Lower lobe of right lung (tissue), 2 donors: ENCODE results near the gene ABCA1. TPM values are rescaled to one million over a fixed set of nuclear protein-coding genes. Genes with fewer than 3 reads are reported as not detected.

ENCODE experiments used
- ATAC-seq, 2 donors: fragments of 200-7000 bp; cut with Tn5 transposase; one replicate each; pipeline ENCODE4 v1.9.1; 2020 to 2022; ENCODE audit warnings: mild to moderate bottlenecking in 2 of 2, moderate library complexity in 2 of 2
- DNase-seq: peaks from one replicate; pipeline ENCODE4 v3.0.0-alpha.2; 2020
- H3K27ac ChIP-seq: fragments of 200-600 bp; one replicate; pipeline ENCODE4 v1.8.0; 2022
- H3K27me3 ChIP-seq: fragments of 200-600 bp; one replicate; pipeline ENCODE4 v1.8.0; 2022; ENCODE audit warnings: low read depth
- H3K36me3 ChIP-seq: fragments of 200-600 bp; one replicate; pipeline ENCODE4 v1.8.0; 2022; ENCODE audit warnings: mild to moderate bottlenecking
- H3K4me1 ChIP-seq: fragments of 200-600 bp; one replicate; pipeline ENCODE4 v1.8.0; 2022
- H3K4me3 ChIP-seq: fragments of 200-600 bp; one replicate; pipeline ENCODE4 v1.8.0; 2022; ENCODE audit warnings: mild to moderate bottlenecking
- H3K9me3 ChIP-seq: fragments of 200-600 bp; one replicate; pipeline ENCODE4 v1.8.0; 2022
- CTCF ChIP-seq: fragments of 200-600 bp; IDR thresholded peaks from one replicate; pipeline ENCODE4 v1.8.0; 2022; ENCODE audit warnings: antibody characterized with exemption, mild to moderate bottlenecking
- intact Hi-C: fragments of 100-400 bp; cut with DNase I; formaldehyde crosslinking; loops from one replicate; pipeline ENCODE4 v1.11.0; 2022
- total RNA-seq: library from RNA; stranded (reverse); fragmentation: NEBNext Ultra II Directional; extraction: Animal tissue kit (Norgen Biotek cat#: 25700); gene quantifications from one replicate; pipeline ENCODE4 v1.2.1, GENCODE V29; 2021
- donor health status: DM: no; HTN: yes; CAD: no; lungs with severe emphysema.

Gene ABCA1
- total RNA-seq, 1 donor from 2014 or later = 46.8 TPM

DNA sequence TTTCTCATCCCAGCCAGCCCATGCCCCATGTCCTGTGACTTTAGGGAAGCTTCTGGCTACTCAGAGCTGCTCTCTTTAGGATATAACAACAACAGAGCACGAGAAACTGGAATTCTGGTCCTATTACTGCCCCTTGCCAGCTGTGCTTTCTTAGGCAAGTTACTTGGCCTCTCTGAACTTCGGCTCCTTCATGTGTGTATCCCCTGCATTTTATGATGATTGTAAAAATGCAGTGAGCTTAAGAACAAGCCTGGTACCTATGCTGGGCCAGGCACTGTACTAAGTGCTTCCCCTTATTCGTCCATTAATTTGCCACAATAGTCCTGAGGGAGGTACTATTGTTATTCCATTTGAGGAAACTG, 54.5 kb downstream of the ABCA1 start:
- peaks cover 41% of the 10 kb centered on the region for H3K4me1 ChIP-seq
- no peaks in the 10 kb centered on the region for H3K27me3 ChIP-seq
- H3K27ac ChIP-seq = peak overlapping the region; percentile 38
- intact Hi-C loops = no loop called here
- H3K4me3 ChIP-seq = no peak overlapping the region
- no peaks in the 10 kb centered on the region for H3K9me3 ChIP-seq
- H3K36me3 ChIP-seq = peaks cover 28% of the 10 kb centered on the region
- ATAC-seq (no peak), DNase-seq (no peak)
- no peak for TF ChIP-seq CTCF

DNA sequence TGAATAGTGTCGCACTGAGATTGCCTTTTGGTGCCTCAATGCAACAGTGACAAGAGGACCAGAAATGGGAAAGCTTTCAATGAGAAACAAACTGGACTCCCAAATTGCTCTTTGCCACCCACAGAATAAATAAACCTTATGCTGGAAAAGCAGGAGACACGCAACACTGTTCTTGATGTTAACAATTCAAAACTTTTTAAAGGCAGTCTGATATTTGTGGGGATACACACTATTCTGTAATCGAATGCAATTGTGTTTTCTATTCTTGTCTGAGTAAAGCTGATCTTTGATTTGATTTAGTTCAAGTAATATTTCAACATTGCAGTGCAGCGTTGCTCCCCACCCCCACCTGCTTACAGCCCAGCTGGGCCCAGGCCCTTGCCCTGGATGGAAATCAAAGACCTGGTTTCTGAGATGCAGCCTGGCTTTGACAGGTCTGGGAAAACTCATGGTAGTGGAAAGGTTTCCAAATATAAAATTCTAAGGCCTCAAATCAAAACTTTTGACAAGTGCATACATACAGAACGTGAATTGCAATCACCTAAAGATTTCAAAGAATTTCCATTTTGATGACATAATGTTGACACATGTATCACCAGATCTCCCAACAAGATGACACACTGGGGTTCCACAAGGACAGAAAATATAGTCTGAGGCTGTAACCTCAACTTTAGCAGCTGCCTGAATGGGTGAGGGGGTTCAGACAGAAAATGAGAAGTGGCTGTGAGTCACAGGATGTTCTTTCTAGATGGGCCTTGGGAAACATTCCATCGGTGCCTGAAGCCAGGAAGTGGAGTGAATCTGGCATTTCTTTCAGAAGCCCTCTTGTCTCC, 55.1 kb downstream of the ABCA1 start:
- Histone ChIP-seq H3K36me3 (peaks cover 28% of the 10 kb centered on the region), H3K27ac (peak overlapping the region; percentile 38), H3K27me3 (no peaks in the 10 kb centered on the region), H3K4me1 (peaks cover 47% of the 10 kb centered on the region), H3K9me3 (no peaks in the 10 kb centered on the region), H3K4me3 (no peak overlapping the region)
- intact Hi-C loops = no loop called here
- no peak for TF ChIP-seq CTCF
- ATAC-seq (peak; percentile 69 to 72), DNase-seq (no peak)

- peaks cover 47% of the 10 kb centered on the region for H3K4me1 ChIP-seq
- no peak for TF ChIP-seq CTCF
- no peak overlapping the region for H3K4me3 ChIP-seq
- no peak overlapping the region for H3K27ac ChIP-seq
- intact Hi-C loops = no loop called here
- peaks cover 29% of the 10 kb centered on the region for H3K36me3 ChIP-seq
- ATAC-seq (no peak), DNase-seq (no peak)
- no peaks in the 10 kb centered on the region for H3K9me3 ChIP-seq
- H3K27me3 ChIP-seq = no peaks in the 10 kb centered on the region
These were observed 55.9 kb downstream of the ABCA1 start for GRCh38 chr9:104871961-104872527.

GRCh38 chr9:104869811-104870210, 58.1 kb downstream of the ABCA1 start:
- Histone ChIP-seq H3K27me3 (no peaks in the 10 kb centered on the region), H3K4me3 (no peak overlapping the region), H3K36me3 (peaks cover 16% of the 10 kb centered on the region), H3K9me3 (no peaks in the 10 kb centered on the region), H3K27ac (peak overlapping the region; percentile 36), H3K4me1 (peaks cover 49% of the 10 kb centered on the region)
- DNase-seq (no peak), ATAC-seq (no peak)
- intact Hi-C loops = no loop called here
- TF ChIP-seq CTCF = no peak

DNA sequence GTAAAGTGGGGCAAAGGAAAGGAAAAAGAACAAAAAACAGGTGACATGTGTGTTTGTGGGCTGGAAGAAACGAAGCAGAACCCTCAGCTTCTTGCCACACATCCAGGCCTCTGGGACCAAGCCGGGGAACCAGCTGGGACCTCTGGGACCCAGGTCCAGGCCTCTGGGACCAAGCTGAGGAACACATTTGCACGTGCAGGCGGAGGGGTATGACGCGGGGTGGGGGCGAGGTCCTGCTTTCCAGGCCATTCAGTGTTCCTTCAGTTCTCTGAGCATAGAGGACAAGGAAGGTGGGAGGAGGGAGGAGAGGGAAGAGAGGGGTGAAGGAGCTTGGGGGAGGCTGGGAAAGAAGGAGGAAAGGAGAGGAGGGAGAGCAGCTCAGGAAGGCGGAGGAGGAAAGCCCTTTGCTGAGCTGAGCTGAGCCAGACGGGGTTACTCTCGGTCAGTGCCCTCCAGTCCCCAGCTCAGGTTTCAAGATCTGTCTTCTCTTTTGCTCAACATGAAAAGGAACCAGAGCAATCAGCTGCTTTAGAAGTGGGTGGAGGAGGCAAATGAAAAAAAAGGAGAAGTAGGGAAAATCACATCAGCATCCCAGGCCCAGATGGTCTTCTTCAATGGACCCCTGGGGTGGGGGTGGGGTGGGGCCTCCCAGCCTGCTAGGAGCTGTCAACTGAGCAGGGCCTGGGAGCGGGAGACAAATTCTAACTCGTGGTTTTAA, 59.1 kb downstream of the ABCA1 start:
- Histone ChIP-seq H3K27ac (peak overlapping the region; percentile 36), H3K9me3 (no peaks in the 10 kb centered on the region), H3K4me3 (no peak overlapping the region), H3K36me3 (peaks cover 16% of the 10 kb centered on the region), H3K27me3 (no peaks in the 10 kb centered on the region), H3K4me1 (peaks cover 53% of the 10 kb centered on the region)
- no peak for TF ChIP-seq CTCF
- ATAC-seq (peak; percentile 82 to 88), DNase-seq (peak; percentile 70)
- intact Hi-C loops = no loop called here
